GM18519 (cell line): ENCODE data around the gene INPP5E.
"Not testable (repeated sequence)": the region's sequence is repeated elsewhere in the genome, so short reads cannot be mapped to it uniquely, and the experiment has no call there.

Experiments used
- ATAC-seq: cut with Tn5 transposase; IDR thresholded peaks from one replicate; pipeline ENCODE4 v1.9.1; 2021; ENCODE audit warnings: mild to moderate bottlenecking, moderate library complexity; ENCODE audit not compliant: unreplicated experiment, low FRiP score

Gene INPP5E

DNA sequence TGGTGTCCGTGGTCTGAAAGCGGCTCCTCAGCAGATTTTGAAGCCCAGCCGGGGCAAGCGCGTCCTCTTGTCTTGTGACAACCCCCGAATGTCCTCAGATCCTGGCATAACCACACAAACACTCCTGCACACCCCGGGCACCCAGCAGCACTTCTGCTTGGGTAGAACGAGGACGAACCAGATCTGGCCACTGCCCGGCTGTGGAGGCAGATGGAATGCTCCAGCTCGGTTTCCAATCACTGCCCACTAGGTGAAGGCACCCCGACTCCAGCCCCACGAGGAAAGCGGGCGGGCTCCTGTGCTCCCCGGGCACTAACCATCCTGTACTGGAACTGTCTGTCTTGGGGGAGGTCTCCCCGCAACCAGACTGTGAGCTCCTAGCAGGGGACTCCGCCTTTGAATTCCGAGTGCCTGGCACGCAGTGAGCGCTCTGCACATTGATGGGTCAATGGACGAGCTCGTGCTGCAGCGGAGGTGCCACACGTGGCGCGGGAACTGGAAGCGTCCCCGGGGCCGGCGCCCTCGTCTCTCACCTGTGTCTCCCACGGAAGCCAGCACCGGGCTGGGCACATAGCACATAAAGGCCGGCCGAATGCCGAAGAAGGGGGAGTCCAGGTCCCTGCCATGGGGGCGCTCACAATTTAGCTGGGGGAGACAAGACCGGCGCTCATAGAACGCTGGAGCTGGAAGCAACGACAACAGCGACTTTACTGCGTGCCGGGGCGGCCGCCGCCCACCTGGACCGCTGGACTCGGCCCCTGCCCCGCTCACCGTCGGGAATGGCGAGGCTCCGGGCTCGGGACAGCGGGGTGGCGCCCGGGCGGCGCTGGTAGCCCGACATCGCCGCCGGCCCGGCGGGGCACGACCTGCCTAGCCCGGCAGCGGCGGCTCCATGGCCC, 29.8 kb downstream of the INPP5E start:
- peak; percentile 7 for ATAC-seq

DNA sequence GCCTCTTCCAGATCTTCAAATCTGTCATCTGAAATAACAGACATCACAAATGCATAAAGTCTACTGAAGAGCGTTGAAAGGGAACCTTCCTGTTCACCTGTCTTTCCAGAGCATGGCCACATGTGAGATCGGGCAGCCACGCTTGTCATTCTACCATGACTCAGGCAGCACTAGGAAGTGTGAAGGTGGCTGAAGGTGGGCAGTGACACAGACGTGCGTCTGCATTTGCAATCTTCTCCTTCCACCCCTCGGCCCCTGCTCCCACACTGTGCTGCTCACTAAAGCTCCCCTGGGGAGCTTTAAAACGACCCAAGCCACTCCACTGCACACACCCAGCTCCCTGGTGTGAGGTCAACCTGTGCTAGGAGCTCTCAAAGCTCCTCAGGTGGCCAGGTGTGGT, 31.7 kb downstream of the INPP5E start:
- ATAC-seq: no peak

DNA sequence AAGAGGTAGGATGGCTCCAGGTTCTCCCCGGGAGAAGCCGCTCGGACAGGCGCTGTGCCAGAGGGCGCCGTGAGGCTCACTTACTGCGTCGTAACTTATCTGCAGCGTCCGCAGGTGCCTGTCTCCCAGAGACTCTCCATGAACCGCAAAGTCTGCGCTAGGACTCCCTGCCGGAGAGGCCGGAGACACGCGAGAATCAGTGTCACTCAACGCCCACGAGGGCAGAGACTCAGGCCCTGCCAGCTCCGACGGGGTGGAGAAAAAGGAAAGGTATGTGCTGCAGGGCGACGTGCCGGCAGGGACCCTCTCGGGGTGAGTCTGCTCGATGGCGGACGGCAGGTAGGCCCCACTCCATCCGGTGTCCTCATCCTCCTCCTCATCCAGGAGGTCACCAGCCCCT, 32.6 kb downstream of the INPP5E start:
- ATAC-seq: not testable (repeated sequence)

DNA sequence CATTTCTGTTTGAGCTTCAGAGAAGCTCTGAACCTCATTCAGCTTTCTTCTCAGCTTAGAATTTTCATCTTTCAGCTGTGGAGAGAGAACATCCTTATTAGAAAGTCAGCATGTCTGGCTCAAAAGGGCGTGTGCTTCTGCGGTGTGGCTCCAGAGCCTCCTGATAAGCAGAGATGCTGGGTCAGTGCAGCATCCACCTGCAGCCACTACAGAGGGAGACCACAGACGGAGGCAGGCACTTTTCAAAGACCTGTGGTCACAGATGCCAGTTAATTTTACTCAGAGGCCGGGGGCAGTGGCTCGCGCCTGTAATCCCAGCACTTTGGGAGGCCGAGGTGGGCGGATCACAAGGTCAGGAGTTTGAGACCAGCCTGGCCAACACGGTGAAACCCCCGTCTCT, 33.7 kb downstream of the INPP5E start:
- not testable (repeated sequence) for ATAC-seq

DNA sequence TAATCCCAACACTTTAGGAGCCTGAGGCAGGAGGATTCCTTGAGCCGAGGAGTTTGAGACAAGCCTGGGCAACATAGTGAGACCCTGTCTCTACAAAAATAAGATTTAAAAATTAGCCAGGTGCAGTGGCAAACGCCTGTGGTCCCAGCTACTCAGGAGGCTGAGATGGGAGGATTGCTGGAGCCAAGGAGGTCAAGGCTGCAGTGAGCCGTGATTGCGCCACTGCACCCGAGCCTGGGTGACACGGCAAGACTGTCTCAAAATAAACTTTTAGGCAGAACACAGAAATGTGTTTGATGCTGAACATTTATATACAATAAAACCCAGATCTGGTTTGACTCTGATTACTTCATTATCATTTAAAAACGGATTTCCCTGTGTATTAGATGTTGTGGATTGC, 34.2 kb downstream of the INPP5E start:
- no peak for ATAC-seq

DNA sequence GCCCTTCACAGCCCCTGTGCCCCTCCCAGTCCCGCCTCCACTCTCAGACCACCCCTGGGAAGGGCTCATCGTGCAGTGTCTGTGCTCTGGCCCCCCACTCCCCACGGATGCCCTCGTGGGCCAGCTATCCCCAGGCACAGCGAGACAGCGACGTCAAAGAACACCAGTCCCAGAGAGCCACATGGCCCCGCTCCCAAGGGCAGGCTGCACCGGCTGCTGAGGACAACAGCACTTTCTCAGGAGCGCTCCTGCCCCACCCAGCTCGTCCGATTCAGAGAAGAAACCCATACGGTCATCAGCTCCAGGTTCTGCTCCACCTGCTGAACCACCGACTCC, 34.9 kb downstream of the INPP5E start:
- no peak for ATAC-seq

DNA sequence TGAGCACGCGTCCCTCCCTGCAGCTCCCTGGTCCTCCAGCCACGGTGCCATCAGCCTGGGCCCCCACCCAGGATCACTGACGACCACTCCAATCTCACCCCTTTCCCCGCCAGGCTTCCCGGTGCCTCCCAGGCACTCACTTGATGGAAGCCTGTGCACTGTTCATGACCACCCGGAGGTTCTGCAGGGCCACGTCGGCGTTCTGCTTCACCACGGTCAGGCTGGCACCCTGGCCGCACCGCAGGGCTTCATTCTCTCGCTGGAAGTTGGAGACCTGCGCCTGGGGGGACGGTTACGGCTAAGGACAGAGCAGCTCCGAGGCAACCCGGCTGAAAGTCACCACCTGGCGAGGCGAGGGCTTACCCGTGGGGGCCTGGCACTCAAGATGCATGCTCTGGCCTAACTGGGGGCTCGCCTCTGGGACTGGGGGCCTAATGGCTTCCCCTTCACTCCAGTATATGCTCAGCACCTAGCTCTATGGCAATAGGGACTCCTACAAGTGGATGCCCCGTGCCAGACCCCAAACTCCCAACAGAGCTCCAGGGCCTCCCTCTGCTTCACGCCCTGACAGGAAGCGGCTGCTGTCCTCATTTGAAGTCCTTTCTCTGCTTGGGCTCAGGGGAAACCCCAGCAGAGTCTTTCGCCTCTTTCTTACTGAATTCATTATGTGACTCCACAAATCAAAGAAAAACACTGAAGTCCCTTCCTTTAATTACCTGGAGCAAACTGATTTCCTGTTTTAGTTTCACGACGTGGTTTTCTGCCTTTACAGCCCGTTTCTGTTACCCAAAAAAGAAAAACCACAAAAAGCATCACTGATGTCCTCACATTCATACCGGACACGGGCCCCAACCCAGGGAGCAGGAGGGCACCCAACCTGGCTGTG, 35.5 kb downstream of the INPP5E start:
- ATAC-seq: no peak

DNA sequence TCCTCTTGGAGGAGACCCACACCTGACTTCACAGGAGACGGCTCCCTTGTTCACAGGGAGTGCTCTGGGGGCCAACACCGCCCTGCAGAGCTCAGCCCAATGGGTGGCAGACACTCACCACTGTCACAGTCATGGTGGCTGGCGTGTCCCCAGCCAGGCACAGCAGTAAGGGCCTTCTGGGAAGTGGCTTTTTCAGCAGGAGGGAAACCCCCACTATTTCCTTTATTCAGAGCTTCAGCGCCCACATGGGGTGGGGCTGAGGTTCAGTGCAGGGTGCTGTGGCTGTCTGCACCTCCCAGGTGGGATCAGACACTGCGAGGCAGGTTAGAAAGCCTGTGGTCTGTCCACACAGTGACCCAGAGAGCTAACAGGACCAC, 36.1 kb downstream of the INPP5E start:
- ATAC-seq: no peak

DNA sequence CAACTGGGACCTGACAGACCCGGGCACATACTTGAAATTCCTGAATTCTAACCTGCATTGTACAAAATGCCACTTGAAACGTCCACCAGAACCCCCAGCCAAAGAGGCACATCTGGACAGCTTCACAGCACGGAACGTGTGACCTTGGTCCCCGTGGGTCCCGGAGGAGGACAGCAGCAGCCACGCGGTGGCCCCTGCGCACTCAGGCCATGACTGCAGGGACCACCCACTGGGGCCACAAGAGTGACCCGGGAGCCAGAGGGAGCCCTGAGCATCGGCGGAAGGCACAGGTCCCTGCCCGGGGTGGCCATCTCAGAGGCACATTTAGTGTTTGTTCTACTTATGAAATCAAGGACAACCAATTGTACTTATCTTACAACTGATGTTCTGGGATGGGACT, 37.6 kb downstream of the INPP5E start:
- no peak for ATAC-seq

DNA sequence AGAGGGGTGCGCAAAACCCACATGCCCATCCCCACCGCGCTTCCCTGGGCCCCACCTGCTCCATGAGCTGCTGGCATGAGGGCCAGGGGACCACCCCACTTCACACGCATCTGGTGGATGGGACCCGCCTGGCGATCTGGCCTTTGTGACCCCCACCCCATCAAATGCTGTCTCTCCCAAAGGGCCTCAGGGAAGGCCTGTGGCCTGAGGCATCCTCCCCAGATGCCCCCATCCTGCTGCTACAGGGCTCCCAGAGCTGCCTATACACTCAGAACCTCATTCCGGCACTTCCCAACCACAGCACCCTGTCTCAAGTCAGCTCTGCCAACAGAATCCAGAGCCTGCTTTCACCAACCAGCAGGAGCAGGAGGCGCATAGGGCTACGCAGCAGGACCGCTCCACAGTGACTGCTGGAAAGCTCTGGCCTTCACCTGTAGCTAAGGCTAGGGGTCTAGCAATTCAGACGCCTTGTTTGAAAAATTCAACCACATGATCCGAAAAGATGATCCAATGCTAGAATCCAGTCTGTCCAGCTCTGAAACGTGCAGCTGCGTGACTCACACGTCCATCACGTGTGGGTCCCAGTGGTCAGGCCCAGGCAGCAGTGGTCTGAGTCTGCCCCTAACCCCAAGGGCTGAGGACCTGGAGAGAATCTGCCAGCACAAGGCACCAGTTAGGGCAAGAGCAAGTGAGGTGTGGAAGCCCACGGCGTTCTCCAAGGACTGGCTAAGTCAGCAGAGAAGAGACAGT, 38.3 kb downstream of the INPP5E start:
- ATAC-seq: no peak

DNA sequence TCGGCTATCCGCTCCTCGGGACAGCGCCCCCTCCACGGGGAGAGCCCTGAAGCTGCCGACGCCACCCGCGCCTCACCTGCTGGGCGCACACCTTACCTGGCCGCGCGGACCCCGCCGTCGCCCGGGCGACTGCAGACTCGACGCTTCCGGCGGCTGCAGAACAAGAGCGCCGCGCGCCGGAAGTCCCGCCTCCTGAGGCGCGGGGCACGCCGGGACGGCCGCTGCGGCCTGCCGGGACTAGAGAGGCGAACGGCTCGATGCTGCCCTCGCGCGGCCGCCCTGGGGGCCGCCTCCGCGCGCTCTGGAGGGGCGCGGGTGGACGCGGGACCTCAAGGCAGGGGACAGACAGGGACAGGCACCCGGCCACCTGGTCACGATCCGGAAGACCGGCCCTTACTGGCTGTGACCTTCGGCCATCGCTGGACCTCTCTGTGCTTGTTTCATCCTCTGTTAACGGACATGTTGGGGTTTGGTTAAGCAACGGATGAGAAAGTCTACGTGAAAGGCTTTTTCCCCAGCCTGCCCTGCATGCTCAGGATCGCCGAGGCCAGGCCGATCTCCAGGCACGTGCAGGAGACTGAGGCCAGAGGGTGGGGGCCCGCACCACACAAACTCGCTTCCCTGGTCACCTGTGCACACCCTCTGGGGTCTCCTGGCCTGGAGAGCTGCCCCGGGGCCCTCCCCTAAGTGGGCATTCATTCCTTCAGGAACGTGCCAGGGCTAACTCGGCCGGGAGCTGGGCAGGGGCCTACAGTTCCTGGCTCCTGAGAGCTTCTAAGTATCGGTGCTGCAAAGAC, 39.4 kb downstream of the INPP5E start, which contains the start of gene SNAPC4:
Gene SNAPC4 (minus strand): TSS at position 133 of the 797 bp plus-strand sequence. CDS start 1,742 bp downstream, outside the sequence.
- ATAC-seq: peak; percentile 55

DNA sequence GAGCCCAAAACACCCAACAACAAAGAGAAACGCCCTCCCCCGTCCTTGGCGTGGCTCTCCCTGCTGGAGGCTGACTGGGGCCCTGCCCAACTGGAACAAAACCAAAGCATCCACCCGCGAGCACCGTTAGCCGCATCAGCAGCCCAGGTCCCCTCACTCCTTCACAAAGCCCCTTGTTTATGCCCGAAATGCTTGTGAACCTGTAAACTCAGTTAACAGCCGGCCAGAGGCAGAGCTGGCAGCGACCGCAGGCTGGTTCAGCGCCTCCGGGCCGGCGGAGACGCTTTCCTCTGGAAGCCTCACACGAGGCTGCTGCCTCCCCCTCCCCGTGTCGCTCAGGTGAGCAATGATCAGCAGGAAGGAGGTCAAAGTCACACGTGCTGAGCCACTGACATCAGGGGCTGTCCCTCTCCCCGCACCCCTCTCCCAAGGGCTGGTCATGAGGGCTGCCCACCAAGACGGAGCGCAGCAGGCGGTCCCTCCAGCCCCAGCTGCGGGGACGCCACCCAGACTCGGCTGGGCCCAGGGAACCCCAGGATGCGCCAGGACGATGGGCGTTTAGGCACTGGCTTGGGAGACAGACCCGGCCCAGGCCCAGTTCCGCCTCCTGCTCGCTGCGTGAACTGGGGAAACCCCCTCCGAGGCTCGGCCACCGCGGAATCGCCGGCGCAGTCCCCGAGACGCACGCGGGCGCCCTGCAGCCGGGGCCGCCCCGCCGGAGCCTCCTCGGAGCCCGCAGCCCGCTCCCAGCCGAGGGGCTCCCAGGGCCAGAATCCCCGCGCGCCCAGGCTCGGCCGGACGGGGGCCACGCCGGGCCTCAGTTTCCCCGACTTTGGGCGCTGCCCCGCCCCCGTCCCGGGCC, 40.2 kb downstream of the INPP5E start:
- ATAC-seq: peak; percentile 19

DNA sequence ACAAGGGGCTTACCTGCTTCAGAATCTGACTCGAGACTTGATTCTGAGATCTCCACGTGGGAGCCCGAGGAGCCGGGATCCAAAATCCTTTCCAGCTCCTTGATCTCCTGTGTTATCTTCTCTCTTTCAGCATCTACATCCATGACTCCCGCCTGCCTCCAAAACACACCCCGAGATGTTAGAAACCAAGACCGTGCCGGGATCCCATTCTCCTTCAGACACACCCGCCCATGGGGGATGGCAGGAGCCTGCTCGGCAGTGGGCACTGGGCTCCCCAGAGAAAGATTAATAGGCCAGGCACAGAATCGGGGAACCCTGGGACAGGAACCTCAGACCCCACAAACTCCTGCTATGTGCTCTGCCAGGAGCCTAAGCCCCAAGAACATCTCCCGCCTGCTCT, 41.4 kb downstream of the INPP5E start:
- no peak for ATAC-seq

DNA sequence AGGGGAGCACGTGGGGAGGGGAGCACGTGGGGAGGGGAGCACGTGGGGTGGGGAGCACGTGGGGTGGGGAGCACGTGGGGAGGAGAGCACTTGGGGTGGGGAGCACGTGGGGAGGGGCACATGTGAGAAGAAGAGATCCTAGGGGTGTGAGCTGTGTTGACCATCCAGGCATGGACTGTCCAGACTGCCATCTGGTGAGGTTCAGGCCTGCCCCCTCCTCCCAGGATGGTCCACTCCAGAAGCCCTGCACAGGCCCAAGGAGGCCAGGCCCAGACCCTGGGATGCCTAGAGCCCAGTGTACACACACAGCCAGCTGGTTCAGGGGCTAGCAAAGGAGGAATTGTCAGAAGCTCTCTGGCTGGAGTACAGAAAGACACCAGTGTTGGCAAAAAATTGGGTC, 42.0 kb downstream of the INPP5E start:
- no peak for ATAC-seq

DNA sequence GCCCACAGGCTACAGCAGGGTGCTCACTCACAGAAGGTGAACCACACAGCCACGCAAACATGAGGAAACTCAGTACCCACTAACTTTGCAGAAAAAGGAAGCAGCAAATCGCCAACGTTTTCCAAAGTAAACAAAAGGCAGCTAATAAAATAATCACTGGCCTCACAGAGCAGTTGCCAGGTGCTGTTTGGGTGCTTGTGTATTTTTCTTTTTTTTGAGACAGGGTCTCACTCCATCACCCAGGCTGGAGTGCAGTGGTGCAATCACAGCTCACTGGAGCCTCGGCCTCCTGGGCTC, 43.5 kb downstream of the INPP5E start:
- ATAC-seq: no peak

DNA sequence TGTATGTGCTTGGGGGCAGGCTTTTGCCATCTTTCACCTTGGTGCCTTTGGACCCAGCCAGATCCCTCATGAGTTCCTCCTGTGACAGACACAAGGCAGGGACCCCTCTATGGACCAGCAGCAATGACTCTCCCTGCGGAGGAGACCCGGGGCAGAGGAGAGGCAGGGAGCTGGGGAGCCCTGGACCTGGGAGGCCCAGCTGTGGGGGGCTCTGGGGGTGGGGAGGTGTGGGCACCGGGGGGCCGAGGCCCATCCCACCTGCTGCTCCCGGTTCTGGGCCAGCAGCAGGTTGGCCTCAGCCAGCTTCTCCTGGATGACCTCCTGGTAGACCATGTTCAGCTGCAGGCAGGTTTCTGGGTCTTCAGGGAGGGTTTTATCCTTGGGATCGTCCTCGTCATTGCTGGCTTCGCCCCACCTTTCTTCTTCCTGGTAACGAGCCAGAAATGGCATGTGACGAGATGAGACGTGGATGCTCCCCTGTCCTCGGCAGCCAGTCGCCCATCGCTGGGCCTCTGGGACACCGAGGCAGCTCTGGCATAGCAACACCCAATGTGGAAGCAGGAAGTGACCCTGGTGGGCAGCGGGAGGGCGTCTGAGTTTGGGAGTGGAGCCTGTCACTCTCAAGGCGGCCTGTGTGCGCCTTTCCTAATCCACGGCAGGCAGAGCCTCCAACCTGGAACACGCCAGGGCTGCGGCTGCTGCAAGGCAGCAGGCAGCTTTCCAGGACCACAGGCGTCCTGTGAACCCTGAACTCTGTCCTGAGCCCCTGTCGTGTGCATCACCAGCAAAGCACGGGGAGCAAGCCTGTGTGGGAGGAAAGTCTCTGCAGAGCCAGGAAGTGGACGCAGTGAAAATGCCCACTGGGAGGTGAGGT, 44.1 kb downstream of the INPP5E start:
- ATAC-seq: no peak

DNA sequence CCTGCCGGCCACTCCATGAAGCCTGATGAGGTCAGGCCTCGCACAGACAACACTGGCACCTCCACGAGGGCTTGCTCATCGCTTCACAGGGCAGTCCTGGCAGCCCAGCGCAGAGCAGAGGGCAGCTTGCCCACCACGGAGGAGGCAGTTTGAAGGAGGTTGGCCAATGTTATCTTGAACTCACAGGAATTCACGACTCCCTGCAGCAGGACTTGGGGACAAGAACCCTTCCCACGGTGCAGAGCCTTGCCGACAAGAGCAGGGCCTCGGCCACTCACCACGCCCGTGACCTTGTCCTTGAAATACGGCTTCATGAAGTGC, 44.7 kb downstream of the INPP5E start:
- ATAC-seq: no peak

DNA sequence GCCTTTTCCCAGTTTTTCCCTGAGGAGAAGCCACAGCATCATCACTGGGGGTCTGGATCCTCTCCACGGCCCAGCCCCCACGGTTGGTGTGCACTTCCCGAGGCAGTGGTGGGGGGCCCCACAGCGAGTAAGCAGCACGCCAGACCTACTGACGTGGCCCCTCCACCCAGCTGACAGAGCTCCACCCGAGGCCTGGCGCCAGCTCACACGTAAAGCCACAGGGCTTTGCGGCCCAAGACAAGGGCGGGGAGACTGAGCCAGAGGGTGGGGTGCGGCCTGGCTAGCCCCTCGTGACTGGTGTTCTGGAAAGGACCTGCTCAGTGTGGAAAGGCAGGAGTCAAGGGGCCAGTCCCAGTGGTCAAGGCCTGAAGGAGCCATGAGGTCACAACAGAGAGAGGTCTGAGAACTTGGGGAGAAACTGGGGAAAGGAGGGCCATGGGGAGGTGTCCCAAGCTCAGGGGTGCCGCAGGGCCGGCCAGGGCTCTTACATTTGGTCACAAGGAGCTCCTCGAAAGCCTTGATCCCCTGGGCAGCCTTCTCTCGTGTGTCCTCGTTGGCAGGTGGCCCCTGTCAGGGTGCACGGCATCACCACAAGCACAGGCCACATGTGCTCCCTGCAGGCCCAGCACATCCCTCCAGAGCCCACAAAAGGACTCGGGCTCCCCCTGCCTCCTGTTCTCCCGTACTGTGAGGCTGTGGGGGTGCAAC, 45.2 kb downstream of the INPP5E start:
- no peak for ATAC-seq
